GM19467 (cell line): ENCODE measurements around the gene PCYOX1L.

Source experiments
- ATAC-seq: cut with Tn5 transposase; IDR thresholded peaks from one replicate; pipeline ENCODE4 v1.9.1; 2021; ENCODE audit warnings: mild to moderate bottlenecking, moderate library complexity; ENCODE audit not compliant: unreplicated experiment

Gene PCYOX1L

GRCh38 chr5:149366169-149366729 is 8.4 kb downstream of the PCYOX1L start:
- ATAC-seq = no peak

GRCh38 chr5:149367249-149367971 is 9.6 kb downstream of the PCYOX1L start:
- no peak for ATAC-seq

GRCh38 chr5:149367972-149368645 is 10.3 kb downstream of the PCYOX1L start:
- ATAC-seq = no peak

GRCh38 chr5:149370878-149371277 is 13.0 kb downstream of the PCYOX1L start:
- ATAC-seq = no peak

GRCh38 chr5:149371296-149371962 is 13.6 kb downstream of the PCYOX1L start:
- no peak for ATAC-seq

GRCh38 chr5:149372076-149372795 is 14.4 kb downstream of the PCYOX1L start:
- ATAC-seq = no peak

GRCh38 chr5:149372932-149373331 is 15.1 kb downstream of the PCYOX1L start:
- ATAC-seq = no peak

- no peak for ATAC-seq
Measured at GRCh38 chr5:149374303-149374702, 16.5 kb downstream of the PCYOX1L start.

- ATAC-seq = no peak
Measured at GRCh38 chr5:149374801-149375200, 17.0 kb downstream of the PCYOX1L start.

GRCh38 chr5:149375434-149375833 is 17.6 kb downstream of the PCYOX1L start:
- no peak for ATAC-seq

- no peak for ATAC-seq
Measured at GRCh38 chr5:149376104-149376503, 18.3 kb downstream of the PCYOX1L start.

GRCh38 chr5:149376711-149377447 is 19.0 kb downstream of the PCYOX1L start:
- ATAC-seq = no peak

GRCh38 chr5:149378241-149378820 is 20.5 kb downstream of the PCYOX1L start:
- no peak for ATAC-seq

GRCh38 chr5:149379177-149379761 is 21.4 kb downstream of the PCYOX1L start, which contains the start of gene IL17B:
Gene IL17B, minus strand, starts transcription at chr5:149379292. Its CDS starts 67 bp downstream, at chr5:149379225.
- no peak for ATAC-seq

GRCh38 chr5:149379818-149380374 is 22.1 kb downstream of the PCYOX1L start:
- ATAC-seq = no peak

- ATAC-seq = no peak
Measured at GRCh38 chr5:149380466-149381121, 22.7 kb downstream of the PCYOX1L start.

- no peak for ATAC-seq
Measured at GRCh38 chr5:149381261-149381985, 23.6 kb downstream of the PCYOX1L start.

GRCh38 chr5:149381986-149382338 is 24.1 kb downstream of the PCYOX1L start:
- ATAC-seq = peak; percentile 71
